HT1080 (cell line): ENCODE measurements around the gene CHKB. TPM values are rescaled to one million over a fixed set of nuclear protein-coding genes. Genes with fewer than 3 reads are reported as not detected.
A peak's percentile ranks its signal among the peaks of the same experiment; 100 is the strongest.
"Not testable (repeated sequence)": the region's sequence is repeated elsewhere in the genome, so short reads cannot be mapped to it uniquely, and the experiment has no call there.

Experiments
- DNase-seq: peaks from one replicate; pipeline ENCODE4 v3.0.0-alpha.2; 2015; ENCODE audit warnings: low read depth
- polyA plus RNA-seq, 2 experiments: library from polyadenylated mRNA; depleted of rRNA; stranded (reverse); fragments of >200 nt; gene quantifications; 2 replicates each; pipeline ENCODE4 v1.2.3, GENCODE V29; 2015
- total RNA-seq: library from RNA; depleted of rRNA; stranded (reverse); fragments of >200 nt; shearing (Covaris generic); gene quantifications from 2 replicates; pipeline ENCODE4 v1.2.3, GENCODE V29; 2014; rRNA removed

Gene CHKB
- 17.8 and 22.3 TPM in 2 replicates for total RNA-seq
- polyA plus RNA-seq (2015; cell fraction: cytosol; rRNA removed) = 13.8 and 16.3 TPM in 2 replicates
- polyA plus RNA-seq (2015; cell fraction: nucleus; rRNA removed) = 128 and 136 TPM in 2 replicates

GRCh38 chr22:50582493-50583293 is at the start of gene CHKB:
Gene CHKB, minus strand, starts transcription at chr22:50582849. Its CDS starts 68 bp downstream, at chr22:50582781.
- DNase-seq = peak; percentile 96

GRCh38 chr22:50630376-50630775 is 47.7 kb upstream of the CHKB start:
- peak; percentile 44 for DNase-seq

- DNase-seq = no peak
Observed at GRCh38 chr22:50628543-50629134, 46.0 kb upstream of the CHKB start.

- DNase-seq = peak; percentile 63
Observed at GRCh38 chr22:50627642-50628542, 45.2 kb upstream of the CHKB start, which contains the start of gene ARSA. Gene ARSA, minus strand, starts transcription at chr22:50628152. Its CDS starts 373 bp downstream, at chr22:50627779.

GRCh38 chr22:50626850-50627641 is 44.4 kb upstream of the CHKB start:
- no peak for DNase-seq

- DNase-seq = no peak
Observed at GRCh38 chr22:50626314-50626849, 43.7 kb upstream of the CHKB start.

GRCh38 chr22:50625568-50626313 is 43.1 kb upstream of the CHKB start:
- no peak for DNase-seq

- DNase-seq = no peak
Observed at GRCh38 chr22:50625131-50625567, 42.5 kb upstream of the CHKB start.

- no peak for DNase-seq
Observed at GRCh38 chr22:50624347-50625130, 41.9 kb upstream of the CHKB start.

- no peak for DNase-seq
Observed at GRCh38 chr22:50622723-50623327, 40.2 kb upstream of the CHKB start.

- no peak for DNase-seq
Observed at GRCh38 chr22:50621948-50622722, 39.5 kb upstream of the CHKB start.

GRCh38 chr22:50621356-50621880 is 38.8 kb upstream of the CHKB start:
- DNase-seq = no peak

- peak; percentile 63 for DNase-seq
Observed at GRCh38 chr22:50620593-50621355, 38.1 kb upstream of the CHKB start.

GRCh38 chr22:50614296-50614695 is 31.6 kb upstream of the CHKB start:
- DNase-seq = not testable (repeated sequence)

- no peak for DNase-seq
Observed at GRCh38 chr22:50613291-50613981, 30.8 kb upstream of the CHKB start.
